ENCODE results near the gene CDYL2. TPM values are rescaled to one million over a fixed set of nuclear protein-coding genes. Genes with fewer than 3 reads are reported as not detected.

The CDYL2 gene
- total RNA-seq, 1 experiment from 2014 or later, result 8.2 TPM

DNA sequence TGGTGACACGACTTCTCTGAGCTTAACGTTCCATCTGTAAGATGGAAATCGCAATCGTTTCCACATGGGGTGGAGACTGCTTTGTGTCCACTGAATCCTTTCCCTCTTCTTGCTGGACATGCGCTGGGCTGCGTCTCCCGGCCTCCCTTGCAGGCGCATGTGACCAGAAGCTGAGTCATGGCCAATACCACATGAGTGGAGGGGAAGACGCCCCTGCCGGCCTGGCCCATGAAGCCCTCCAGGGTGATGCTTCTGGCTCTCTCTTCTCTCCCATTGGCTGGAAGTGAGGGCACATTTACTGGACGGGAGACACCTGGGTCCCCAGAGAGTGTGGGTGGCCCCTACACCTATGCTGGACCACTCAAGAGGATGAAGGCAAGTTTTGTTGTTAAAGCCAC, 192.5 kb downstream of the CDYL2 start (continued):
- TF ChIP-seq ZNF425 (CRISPR knock-in tag; conservative IDR thresholded peaks at IDR 0.05) (no peak), NFE2L1 (CRISPR knock-in tag; IDR thresholded peaks at IDR 0.05) (no peak), PRRX2 (CRISPR knock-in tag; IDR thresholded peaks at IDR 0.05) (no peak)

DNA sequence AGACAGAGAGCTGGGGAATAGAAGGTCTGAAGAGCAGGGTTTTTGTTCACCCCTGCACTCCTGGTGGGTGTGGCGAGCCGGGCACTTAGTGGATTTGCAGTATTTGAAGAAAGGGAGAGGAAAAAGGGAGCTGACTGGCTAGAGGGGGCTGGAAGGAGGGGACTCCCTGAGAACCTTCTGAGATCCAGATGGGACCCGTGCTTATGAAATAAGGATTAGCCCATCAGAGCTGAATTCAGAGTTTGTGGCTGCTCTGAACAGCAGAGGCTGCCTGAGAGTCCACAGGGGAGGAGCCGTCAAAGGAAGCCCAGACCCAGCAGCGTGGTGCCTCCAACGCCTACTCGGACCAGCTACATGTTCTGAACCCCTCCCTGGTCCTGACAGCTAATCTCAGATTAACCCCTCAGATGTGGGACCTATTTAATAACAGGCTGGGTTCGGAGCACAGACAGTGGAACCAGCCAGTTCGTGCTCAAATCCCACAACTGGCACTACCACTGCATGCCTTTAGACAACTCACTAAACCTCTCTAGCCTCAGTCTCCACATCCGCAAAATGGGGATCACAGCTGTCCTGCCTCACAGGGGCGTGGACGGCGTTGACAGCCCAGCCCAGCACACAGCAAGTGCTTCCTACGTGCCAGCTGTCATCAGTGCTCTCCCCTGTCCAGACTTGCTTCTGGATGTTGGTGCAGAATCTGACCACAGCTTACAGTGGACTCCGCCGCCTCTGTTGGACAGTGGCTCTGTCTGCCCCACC, 193.0 kb downstream of the CDYL2 start:
- TF ChIP-seq ZMAT4 (CRISPR knock-in tag; IDR thresholded peaks at IDR 0.05) (no peak), TEAD4 (CRISPR knock-in tag; IDR thresholded peaks at IDR 0.05) (no peak), CTCF (IDR thresholded peaks at IDR 0.05) (no peak), NFATC4 (CRISPR knock-in tag; IDR thresholded peaks at IDR 0.05) (no peak), ZNF121 (CRISPR knock-in tag; IDR thresholded peaks at IDR 0.05) (no peak), FOXP1 (CRISPR knock-in tag; IDR thresholded peaks at IDR 0.05; ENCODE audit: borderline replicate concordance) (no peak), ZNF512 (CRISPR knock-in tag; IDR thresholded peaks at IDR 0.05; ENCODE audit: borderline replicate concordance) (no peak), ZNF138 (CRISPR knock-in tag; conservative IDR thresholded peaks at IDR 0.05) (no peak), ESRRA (CRISPR knock-in tag; IDR thresholded peaks at IDR 0.05; ENCODE audit: borderline replicate concordance) (no peak)
- H3K36me3 Mint-ChIP-seq, result peaks cover 3% of the 10 kb centered on the region; the same call in 1 of the 2 replicates
- ATAC-seq, result no peak

DNA sequence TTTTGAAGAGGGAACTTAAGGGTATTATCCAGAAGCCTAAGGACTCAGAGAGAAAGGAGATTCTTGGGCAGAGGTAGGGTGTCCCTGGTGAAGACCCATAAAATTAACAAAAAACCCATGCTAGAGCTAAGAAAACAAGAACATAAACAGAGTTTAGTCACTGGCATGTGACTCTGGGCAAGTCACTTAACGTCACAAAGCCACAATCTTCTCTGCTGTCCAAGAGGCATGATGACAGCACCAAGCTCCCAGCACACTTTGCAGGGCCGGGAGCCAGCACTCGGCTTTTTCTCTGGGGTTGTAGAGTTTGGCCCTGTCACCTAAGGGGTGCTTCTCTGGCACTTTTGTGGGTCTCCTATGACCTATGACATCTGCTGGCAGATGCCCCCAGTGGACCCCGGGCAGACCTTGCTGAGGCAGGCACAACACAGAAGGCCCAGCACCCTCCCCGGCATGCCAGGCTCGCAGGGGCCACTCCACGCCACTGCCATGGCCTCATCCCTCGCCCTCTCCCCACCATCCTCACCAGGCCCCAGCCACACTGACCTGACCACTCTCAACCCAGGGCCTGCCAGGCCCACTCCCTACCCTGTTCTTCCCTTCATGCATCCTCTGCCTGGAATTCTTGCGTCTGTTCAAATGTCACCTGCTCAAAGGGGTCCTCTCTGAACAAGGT, 193.8 kb downstream of the CDYL2 start:
- no peak overlapping the region for H3K27ac Mint-ChIP-seq
- no peak for TF ChIP-seq ZNF512 (CRISPR knock-in tag; IDR thresholded peaks at IDR 0.05; ENCODE audit: borderline replicate concordance)
- no peak for TF ChIP-seq ZBTB43 (CRISPR knock-in tag; IDR thresholded peaks at IDR 0.05)
- no peak for TF ChIP-seq ZNF263 (CRISPR knock-in tag; IDR thresholded peaks at IDR 0.05; ENCODE audit: low read depth)
- no peak for TF ChIP-seq GTF2I (CRISPR knock-in tag; conservative IDR thresholded peaks at IDR 0.05)
- TF ChIP-seq PRDM15 (CRISPR knock-in tag; IDR thresholded peaks at IDR 0.05), result no peak
- no peak for TF ChIP-seq ZNF671 (CRISPR knock-in tag; IDR thresholded peaks at IDR 0.05)

More for the DNA sequence above, 193.0 kb downstream of the CDYL2 start:
- CTCF ChIA-PET, result interaction anchor here (1.5 kb wide), 1 partner anchor 85 kb away, joined by 3 read pairs; no protein-coding TSS in a partner anchor
- Mint-ChIP-seq H3K9me3 (peaks cover 19% of the 10 kb centered on the region), H3K4me1 (peaks cover 11% of the 10 kb centered on the region), H3K4me3 (no peak overlapping the region), H3K27me3 (ENCODE audit: low read depth) (no peaks in the 10 kb centered on the region), H3K27ac (no peak overlapping the region)
- no peak for DNase-seq (ENCODE audit: low spot score)
- POLR2A ChIA-PET, result no interaction called here

More for the DNA sequence above, 193.8 kb downstream of the CDYL2 start:
- Mint-ChIP-seq H3K36me3 (peaks cover 3% of the 10 kb centered on the region; the same call in 1 of the 2 replicates), H3K4me3 (no peak overlapping the region), H3K27me3 (ENCODE audit: low read depth) (no peaks in the 10 kb centered on the region), H3K4me1 (peaks cover 8% of the 10 kb centered on the region), H3K9me3 (peaks cover 21% of the 10 kb centered on the region)
- POLR2A ChIA-PET, result no interaction called here
- CTCF ChIA-PET, result interaction anchor here (1.5 kb wide), 1 partner anchor 85 kb away, joined by 3 read pairs; no protein-coding TSS in a partner anchor
- no peak for ATAC-seq
- DNase-seq (ENCODE audit: low spot score), result no peak
